HG03135 (cell line): ENCODE measurements around the gene NOTCH2NLA.
"Not testable (repeated sequence)": the region's sequence is repeated elsewhere in the genome, so short reads cannot be mapped to it uniquely, and the experiment has no call there.

Source experiments
- ATAC-seq: cut with Tn5 transposase; IDR thresholded peaks from one replicate; pipeline ENCODE4 v1.9.1; 2021; ENCODE audit warnings: mild to moderate bottlenecking, moderate library complexity; ENCODE audit not compliant: unreplicated experiment

NOTCH2NLA gene

DNA sequence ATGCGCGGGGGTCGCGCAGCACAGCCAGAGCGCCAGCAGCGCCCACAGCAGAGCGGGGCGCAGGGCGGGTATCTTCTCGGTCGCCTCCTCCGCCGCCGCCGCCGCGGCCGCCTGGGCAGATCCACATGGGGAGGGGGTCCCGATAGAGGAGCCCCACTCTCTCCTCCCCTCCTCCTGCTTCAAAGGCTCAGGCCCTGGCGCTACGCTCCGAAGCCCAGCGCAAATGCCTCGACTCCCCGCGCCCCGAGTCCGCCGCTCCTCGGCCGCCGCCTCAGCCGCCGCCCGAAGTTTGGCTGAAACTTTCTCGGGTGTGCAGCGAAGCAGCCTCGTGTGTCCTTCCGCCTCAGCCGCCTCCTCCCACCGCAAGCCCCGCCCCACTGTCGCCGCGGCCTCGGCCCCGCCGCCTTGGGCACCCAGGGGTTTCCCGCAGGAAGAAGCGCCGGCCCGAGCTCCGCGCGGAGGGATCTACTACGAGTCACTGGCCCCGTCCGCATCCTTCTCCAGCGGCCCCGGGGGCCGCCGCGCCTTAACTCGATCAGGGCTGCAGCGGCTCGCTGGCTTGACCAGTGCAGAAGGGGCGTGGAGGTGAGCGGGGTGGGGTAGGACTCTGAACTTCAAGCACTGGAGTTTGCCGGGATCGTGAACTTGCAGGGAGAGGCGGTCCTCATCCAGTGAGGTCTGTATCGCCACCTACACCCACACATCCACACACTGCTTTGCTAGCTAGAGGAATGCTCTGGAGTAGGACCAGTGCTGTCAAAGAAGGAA is at the start of gene NOTCH2NLA:
Gene NOTCH2NLA (minus strand): TSS at position 312 of the 768 bp plus-strand sequence. CDS start 39,684 bp downstream, outside the sequence.
- ATAC-seq = not testable (repeated sequence)

DNA sequence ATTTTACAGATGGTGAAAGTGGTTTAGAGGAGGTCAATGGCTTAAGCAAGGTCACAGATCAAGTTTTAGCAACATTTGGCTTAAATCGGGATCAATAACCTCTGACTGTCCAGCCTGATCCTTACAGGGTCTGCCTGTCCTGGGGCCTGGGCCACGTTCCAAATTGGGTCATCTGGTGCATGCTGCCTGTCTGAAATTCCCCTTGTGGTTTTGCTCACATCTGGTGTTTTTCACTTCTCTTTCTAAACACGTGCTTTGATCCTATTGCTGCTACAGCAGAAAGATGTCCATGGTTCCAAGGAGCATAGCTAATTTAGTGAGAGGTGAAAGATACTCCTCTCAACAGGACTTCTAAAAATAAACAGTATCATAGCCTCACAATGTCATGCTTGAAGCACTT is 49.5 kb upstream of the NOTCH2NLA start:
- peak; percentile 64 for ATAC-seq

DNA sequence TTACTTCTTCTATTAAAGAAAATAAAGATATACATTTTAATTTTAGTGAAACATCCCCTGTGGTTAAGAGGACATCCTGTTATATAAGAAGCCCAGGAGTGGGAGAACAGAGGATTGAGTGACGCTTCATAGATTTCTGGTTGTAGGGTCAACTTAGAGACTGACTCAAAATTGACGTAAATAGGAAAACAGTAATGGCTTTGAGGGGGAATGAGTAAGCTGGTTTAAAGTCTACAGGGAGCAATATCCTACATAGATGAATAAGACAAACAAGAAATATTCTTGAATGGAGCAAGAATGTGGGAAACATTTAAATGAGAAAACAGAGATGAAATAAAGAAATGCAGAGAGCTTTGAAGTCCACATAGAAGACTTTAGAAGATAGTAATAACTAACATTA is 48.3 kb upstream of the NOTCH2NLA start:
- not testable (repeated sequence) for ATAC-seq

DNA sequence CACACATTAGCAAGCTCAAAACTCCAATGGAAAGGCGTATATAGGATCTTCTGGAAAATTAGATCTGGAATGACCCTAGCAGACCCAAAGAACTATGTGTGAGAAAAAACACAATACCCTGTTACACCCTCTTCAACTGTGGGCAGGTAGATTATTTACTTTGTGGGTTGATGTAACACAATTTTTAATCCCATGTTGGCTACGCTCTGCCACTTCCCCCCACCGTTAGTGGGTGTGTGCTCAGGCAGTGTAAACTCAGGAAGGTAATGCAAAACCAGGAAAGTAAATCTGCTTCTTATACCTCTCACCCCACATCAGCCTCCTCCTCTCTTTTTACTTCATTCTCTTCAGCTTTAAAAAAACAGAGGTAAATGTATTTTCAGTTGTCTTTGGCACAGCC is 45.3 kb upstream of the NOTCH2NLA start:
- ATAC-seq = not testable (repeated sequence)

DNA sequence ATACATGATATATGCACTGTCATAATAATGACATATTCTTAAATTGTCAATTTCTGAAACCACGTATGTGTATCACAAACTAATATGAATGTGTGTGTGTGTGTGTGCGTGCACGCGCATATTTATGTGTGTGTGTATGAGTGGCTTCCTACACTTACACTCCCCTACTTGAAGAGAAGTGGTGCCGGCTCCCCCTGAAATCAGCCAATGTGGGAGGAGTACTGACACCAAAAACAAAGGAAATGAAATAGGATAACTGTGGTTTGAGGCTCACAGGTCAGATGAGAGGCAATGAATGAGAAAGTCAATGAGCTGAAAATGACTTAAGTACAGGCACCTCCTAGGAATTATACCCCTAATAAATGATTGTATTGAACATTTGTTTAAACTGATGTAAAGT is 44.4 kb upstream of the NOTCH2NLA start:
- ATAC-seq = not testable (repeated sequence)

DNA sequence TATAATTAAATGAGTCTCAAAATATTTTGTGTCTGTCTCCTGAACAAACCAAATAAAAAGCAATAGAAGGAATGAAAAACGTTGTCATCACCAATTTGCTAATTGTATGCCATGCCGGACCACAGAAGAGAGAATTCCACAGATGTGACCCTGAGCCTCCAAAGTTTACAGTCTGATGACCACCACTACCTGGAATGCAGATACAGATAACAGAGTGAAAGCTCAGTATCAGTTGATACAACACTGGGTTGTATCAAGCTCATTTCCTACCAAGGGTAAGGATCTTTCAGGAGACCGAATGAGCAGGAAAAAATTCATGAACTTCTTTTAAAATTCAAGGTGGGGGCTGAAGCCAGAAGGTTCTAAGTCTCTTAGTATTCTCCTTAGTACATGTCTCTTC is 43.9 kb upstream of the NOTCH2NLA start:
- not testable (repeated sequence) for ATAC-seq

DNA sequence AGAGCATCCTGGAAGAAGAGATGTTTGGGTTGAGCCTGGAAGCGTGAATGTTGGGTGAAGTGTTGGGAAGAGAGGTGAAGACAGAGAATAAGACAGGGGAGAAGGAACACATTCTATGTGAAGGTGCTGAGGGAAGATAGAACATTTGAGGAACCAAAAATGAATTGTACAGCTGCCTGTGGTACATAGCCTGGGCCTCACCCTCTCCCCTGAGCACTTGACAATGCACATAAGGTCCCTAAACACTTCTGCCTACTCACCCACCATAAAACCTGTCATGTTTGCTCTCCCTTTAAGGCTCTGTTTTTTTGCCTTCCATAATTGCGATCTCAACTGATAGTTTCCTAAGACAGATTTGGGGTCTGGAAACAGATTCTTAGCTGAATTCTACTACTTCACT is 43.2 kb upstream of the NOTCH2NLA start:
- ATAC-seq = not testable (repeated sequence)

DNA sequence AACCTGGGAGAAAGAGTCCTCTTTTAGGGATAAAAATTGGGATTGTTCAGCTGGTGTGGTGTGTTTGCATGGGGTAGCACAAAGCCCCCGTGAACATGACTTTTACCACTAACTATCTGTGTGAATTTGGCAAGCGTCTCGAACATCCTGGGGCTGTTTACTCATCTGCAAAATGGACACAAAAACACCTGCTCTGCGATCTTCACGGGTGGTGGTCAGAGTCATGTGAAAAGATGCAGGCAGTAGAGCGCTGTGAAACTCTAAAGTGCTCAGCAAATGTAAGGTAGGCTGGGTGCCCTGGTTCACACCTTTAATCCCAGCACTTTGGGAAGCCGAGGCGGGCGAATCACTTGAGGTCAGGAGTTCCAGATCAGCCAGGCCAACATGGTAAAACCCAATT is 41.3 kb upstream of the NOTCH2NLA start:
- not testable (repeated sequence) for ATAC-seq

DNA sequence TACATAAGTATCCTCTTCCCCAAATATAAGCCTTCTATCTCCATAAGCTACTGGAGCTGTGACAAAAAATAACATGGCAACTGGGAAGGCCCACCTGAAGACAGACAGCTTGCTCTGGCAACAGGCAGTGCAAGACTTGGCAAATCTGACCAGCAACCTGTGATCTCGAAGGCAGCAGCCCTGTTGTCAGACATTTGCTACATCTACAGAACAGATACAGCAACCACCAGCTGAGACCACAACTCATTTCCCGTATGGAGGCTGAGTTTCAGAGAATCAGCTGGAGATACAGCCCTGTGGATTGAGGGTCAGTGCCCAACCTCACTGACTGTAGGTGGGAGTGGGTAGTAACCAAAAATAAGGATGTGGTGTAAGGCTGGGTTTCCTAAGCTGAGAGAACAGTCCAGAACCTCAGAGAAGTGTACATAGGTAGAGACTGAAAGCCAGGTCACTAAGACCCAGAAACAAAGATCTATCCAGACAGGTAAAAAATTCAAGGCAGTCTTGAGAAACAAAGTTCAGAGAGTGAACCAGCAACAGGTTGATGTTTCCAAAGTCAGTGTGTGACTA is 37.4 kb upstream of the NOTCH2NLA start:
- ATAC-seq = not testable (repeated sequence)

DNA sequence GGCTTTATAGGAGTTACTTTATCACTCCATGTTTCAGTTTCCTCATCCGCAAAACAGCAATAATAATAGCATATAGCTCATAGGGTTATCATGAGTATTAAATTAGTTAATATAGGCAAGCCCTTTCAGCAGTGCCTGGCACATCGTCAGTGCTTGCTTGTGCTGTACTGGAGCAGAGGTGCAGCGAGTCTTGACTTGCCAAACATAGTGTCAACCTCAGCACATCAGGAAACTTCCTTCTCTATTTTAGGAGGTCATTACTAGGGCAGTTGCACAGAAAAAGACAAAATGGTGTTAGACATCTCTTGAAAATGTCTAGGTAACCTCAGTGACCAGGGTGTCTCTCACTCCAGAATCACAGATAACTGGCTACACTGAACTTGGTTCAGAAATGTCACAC is 35.9 kb upstream of the NOTCH2NLA start:
- ATAC-seq = not testable (repeated sequence)

DNA sequence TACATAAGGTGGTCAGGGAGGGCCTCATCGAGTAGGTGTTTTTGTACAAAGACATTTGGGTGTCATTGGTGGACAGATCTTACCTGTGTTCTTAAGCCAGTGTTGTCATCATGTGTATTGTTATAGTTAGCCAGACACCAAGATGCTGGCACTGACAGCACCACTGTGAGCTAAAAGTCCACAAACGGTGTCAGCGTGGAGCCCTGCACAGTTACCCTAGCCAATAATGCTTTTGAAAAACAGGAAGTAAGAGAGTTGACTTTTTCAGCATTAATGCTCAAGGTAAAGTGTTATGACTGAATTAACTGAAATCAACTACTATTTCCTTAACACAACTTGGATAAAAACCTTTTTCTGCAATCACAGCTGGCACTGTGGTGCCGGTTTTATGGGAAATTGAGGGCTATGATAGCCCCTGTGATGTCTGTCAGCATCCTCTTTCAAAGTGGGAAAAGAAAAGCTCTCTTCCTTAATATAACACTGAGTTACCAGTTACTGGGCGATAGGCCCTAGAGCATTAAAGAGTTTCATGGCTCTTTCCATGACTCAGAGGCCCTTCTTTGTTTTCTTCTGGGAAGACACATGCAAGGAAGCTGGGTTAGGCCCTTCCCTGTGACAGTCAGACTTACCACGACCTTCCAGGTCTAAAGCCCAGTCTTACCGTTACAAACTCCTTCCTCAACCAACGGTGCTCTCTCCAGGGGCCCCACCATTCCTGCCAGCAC is 31.3 kb upstream of the NOTCH2NLA start:
- ATAC-seq = not testable (repeated sequence)

DNA sequence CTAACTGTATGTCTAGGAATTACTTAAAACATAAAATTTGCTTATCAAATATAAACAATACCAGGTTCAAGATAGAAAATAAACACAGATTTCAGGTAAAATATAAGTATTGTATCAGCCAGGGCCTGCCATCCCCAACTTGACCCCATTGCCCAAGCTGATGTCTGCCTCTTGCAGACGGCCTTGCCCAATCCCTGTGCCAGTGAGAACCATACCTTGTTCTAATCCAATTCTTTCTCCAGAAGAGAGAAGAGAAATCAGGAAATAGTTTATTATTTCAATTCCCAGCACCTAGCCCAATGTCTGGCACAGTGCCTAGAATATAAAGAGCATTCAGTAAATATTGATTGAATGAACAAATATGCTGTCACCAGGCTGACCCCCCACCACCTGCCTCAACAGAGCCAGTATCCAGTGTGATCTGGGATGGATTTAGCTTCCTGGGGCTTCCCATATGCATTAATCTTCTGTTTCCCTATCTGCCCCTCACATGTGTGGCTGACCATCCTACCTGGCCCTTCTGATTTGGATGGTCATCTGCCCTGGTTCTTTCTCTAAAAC is 29.3 kb upstream of the NOTCH2NLA start:
- not testable (repeated sequence) for ATAC-seq

DNA sequence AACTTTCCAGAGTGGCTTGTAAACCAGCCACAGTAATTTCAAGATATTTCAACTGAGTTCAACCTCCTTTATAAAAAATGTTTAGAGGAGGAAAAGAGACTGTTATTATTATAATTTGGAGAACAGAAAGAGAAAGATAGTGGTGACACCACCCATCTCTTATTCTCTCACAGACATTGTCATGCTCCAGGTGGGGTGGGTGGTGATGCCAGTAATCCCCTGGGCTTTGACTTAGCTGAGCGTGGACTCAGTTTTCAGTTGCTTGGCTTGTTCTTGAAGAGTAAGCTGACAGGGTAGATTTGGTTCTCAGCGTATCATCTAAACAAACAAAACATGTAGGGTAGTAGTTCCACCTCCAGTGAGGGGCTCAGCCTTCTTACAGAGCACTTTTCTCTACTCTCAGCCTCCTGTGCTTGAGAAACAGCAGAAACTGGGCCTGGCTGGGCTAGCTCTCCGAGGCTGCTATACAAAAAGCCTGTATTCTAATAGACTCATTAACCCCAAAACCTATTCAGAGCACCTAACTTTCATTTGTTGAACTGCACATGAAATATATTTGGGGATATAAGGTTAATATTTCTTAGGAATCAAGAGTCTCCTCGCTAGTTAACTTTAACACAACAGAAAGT is 25.9 kb upstream of the NOTCH2NLA start:
- ATAC-seq = not testable (repeated sequence)

DNA sequence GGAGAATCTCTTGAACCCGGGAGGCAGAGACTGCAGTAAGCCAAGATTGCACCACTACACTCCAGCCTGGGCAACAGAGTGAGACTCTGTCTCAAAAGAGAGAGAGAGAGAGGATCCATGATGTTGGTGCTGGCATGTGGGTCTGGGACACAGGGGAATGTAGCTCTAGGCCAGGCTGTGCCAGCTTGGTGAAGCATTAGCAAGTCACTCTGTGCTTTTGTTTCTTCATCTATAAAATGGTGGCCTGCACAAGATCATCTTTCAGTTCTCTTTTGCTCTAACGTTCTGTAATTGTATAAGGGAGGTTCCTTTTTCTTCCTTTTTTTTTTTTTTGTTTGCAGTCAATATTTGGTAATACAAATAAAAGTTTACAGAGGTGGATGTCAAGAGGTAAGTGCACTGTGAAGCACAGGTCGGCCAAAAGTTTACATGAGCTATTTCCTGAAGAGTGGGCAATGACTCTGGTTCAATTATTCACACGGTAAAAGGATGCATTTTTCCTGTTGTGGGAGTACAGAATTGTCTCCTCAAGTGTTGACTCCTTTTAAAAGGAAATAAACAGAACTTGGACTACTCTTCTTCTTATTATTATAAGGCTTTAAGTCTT is 24.5 kb upstream of the NOTCH2NLA start:
- not testable (repeated sequence) for ATAC-seq

DNA sequence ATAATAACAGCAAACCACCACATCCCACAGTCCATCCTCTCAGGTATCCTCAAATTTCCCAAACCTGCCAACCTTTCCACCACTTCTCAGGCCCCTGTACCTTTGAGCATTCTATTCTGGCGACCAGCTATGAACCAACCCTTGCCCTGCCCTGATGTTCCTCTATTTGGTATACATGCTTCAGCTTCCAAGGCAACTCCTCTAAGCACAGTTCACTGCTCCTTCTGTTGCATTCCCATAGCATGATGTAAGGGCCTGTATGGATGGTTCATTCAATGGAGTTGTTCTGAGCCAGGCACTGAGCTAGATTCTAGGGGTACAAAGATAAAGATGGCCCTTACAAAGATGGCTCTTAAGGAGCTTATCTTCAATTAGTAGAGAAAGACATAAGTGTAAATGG is 22.7 kb upstream of the NOTCH2NLA start:
- not testable (repeated sequence) for ATAC-seq

DNA sequence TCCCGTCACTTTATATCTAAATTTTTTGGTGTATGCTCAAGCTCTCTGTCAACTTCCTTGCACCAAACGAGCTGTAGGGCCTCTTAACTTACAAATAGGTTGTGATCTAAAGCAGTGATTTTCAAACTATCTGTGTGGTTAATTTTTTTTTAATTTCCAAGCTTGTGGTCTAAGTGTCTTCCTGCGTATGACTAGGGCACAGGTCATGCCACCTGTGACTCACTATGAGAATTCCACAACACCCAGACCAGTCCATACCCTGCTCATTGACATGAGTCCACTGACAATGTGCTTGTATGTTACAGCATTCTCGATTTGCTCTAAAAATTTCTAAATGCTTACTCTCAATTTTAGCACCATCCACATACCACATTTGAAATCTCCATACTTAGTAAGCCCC is 19.8 kb upstream of the NOTCH2NLA start:
- ATAC-seq = not testable (repeated sequence)

DNA sequence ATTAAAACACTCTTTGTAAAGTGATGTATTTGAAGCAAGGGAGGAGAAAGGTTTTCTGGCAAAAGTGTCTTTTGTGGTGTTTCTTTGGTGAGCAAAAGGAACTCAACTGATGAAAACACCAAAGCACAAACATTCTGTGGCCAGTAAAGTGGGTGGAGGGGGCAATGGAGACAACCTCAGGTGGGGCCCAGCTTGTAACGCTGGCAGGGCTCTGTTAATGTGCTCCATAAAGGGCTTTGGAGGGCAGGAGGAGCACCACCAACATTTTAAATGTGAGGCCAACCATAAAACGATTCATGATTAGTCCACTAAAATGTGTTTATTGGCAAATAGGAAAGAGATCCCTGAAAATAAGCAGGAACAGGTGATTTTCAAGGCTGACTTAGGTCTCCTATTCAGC is 7.8 kb upstream of the NOTCH2NLA start:
- ATAC-seq = not testable (repeated sequence)

DNA sequence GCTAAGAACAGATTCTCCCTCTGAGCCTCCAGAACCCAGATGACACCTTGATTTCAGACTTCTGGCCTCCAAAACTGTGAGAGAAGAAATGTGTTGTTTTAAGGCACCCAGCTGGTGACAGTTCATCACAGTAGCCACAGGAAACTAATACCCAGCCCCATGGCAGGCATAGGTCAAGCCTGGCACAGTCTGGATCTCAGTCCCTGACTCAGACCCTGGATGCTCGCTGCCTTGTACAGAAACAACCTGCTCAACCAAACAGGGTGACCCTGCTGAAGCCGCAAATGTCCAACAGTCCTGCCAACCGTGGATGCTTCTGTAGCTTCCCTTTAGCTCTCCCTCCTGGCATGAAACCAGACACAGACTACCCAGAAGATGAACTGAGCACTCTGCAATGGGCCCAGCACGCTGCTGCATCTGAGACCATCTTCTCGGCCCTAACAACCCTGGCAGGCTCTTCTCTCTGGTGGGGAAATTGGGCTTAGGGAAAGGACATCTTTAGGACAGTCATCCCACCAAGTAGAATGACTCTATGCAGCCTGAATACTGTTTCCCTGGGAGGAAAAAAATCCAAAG is 7.3 kb upstream of the NOTCH2NLA start:
- not testable (repeated sequence) for ATAC-seq

DNA sequence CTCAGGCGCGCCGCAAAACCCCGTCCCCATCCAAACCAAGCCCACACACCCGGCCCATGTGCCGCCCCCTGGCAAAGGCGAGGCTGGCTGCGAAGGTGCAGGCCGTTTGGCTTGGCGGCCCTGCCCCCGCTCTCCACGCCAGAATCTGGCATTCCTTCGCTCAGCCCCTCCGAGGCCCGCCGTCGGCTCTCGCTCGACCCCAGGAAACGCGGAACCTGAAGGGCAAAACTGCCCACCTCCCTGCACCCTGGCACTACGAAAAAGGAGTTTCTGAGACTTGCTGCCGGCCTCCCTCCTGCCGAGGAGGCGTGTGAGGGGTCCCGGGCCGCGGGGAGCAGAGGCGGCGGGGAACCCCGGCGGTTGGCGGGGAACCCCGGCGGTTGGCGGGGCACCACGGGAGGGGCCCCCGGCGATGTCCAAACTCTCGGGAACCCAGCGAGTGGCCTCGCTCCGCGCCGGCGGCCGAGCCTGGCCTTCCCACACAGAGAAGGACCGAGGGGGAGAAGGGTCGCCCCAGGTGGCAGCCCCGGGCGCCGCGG is 608 bp downstream of the NOTCH2NLA start:
- ATAC-seq = not testable (repeated sequence)

DNA sequence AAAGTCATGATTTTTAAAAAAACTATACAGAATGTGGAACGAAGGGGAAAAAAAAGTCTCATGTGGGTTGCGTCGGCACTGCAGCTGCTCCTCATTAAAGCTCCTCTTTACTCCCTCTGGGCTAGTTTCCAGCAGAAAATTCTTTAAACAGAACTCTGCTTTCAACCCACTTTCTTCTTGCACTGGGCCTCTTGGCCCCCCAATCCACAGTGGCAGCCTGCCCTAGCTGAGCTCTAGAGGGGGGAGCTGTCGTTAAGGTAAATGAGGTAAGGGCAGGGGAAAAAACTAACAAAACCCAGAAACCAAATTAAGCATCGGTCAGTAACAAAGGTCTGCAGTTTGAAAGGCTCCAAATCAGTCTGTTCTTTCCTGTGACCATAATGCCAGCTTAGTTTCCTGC is 54.3 kb downstream of the NOTCH2NLA start:
- ATAC-seq = not testable (repeated sequence)
